HG02588 (cell line): ENCODE data around the gene FHIT.

ENCODE experiments used
- ATAC-seq: cut with Tn5 transposase; IDR thresholded peaks from one replicate; pipeline ENCODE4 v1.9.1; 2021; ENCODE audit warnings: mild to moderate bottlenecking, moderate library complexity; ENCODE audit not compliant: unreplicated experiment

The FHIT gene

DNA sequence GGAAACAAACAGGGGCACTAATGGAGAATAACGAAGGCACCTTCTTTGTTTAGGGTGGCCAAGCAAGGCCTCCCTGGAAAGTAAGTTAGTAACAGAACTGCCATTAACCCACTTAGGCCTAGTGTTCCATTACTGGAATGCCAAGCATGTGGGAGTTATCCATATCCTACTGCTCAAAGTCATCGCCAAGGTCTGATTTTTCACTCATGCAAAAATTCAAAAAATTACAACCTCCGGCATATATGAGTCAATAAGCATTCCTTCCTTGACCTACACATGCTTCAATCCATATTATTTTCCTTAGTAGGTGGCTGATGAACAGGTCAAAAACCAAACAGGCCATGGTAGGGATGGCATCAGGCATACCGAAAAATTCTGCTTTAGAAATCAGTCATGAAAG, 1097.2 kb downstream of the FHIT start:
- ATAC-seq, result no peak

- ATAC-seq, result no peak
Measured at GRCh38 chr3:60153221-60153999, 1097.8 kb downstream of the FHIT start.

- ATAC-seq, result no peak
Measured at GRCh38 chr3:60149501-60149900, 1101.8 kb downstream of the FHIT start.

GRCh38 chr3:60147249-60147950, 1103.9 kb downstream of the FHIT start:
- no peak for ATAC-seq

DNA sequence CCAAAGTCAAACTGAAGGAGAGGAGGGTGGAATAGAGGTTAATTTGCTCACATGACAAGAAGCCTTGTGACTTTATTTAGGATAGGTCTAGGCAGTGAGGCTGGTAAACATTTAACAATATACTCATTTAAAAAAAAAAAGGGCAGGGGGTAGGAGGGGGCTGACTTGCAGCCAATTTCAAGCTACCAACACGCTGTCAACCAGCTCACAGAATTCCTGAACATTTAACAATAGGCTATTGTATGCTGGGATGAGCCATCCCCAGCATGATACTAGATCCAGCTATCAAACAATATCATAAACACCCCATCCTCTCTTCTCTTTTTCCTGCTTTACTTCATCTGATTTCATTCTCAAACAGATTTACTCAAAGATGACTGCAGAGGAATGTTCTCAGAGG, 1105.1 kb downstream of the FHIT start:
- no peak for ATAC-seq

- no peak for ATAC-seq
Measured at GRCh38 chr3:60144071-60144470, 1107.2 kb downstream of the FHIT start.

- ATAC-seq, result no peak
Measured at GRCh38 chr3:60142009-60142408, 1109.2 kb downstream of the FHIT start.

- no peak for ATAC-seq
Measured at GRCh38 chr3:60140160-60140559, 1111.1 kb downstream of the FHIT start.

GRCh38 chr3:60136601-60137000, 1114.7 kb downstream of the FHIT start:
- ATAC-seq, result no peak

GRCh38 chr3:60135474-60135873, 1115.8 kb downstream of the FHIT start:
- ATAC-seq, result no peak

DNA sequence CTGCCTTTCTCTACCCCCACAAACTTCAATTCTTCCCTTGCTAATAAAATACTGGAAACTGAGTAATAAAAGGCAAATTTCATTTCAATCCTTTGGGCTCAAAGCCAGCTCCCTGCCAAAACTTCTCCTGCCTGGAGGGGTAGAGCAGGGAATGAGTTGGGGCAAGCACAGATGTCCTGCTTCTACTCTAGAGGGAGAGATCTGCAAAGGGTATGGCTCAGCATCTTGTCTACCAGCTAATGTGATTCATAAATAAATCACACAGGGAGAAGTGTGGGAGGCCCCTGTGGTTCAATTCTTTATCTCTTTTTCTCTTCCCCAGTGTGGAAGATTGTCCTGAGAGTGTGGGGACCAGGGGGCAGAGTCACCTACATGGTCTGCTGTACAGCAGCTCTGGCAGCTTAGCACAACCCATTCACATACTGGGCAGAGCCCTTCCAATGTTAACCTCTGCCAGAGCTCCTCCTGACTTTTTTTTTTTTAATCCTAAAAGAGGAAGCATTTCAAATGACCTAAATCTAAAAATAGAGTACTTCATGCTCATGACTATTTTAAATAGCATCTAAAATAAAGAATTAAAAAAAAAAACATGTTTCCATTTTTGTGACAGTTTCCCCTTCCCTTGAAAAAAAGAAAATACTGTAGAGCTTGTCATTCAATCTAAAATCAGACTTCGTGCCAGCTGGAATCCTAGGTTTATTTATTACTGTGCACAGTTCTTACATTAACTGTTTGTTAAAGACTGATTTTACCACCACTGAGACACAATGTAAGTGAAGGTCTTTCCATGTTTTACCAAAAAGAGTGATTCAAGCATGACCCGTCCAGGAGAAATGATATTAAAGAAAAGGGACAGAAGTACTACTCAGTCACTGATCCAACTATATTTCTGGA, 1117.7 kb downstream of the FHIT start:
- no peak for ATAC-seq

GRCh38 chr3:60131618-60132017, 1119.6 kb downstream of the FHIT start:
- no peak for ATAC-seq

- ATAC-seq, result no peak
Measured at GRCh38 chr3:60126511-60127304, 1124.5 kb downstream of the FHIT start.

GRCh38 chr3:60125686-60126085, 1125.6 kb downstream of the FHIT start:
- no peak for ATAC-seq

GRCh38 chr3:60120245-60120644, 1131.0 kb downstream of the FHIT start:
- ATAC-seq, result no peak

DNA sequence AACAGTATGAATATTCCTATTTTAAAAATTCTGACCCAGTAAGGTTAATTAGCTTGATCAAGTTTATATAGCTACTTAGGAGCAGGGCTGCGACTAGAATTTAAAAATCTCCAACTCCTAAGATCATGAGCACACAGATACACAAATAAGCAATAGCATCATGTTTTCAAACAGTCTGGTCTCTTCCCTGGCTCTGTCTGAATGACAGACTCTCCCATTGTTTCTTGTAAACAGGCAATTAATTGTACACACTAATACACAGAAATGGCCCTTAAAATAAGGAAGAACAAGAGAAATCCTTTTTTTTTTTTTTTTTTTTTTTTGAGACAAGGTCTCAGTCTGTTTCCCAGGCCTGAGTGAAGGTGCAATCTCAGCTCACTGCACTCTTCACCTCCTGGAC, 1137.1 kb downstream of the FHIT start:
- no peak for ATAC-seq

GRCh38 chr3:60107275-60107674, 1144.0 kb downstream of the FHIT start:
- no peak for ATAC-seq

GRCh38 chr3:60102154-60102553, 1149.1 kb downstream of the FHIT start:
- no peak for ATAC-seq

- ATAC-seq, result no peak
Measured at GRCh38 chr3:60101621-60102020, 1149.6 kb downstream of the FHIT start.

DNA sequence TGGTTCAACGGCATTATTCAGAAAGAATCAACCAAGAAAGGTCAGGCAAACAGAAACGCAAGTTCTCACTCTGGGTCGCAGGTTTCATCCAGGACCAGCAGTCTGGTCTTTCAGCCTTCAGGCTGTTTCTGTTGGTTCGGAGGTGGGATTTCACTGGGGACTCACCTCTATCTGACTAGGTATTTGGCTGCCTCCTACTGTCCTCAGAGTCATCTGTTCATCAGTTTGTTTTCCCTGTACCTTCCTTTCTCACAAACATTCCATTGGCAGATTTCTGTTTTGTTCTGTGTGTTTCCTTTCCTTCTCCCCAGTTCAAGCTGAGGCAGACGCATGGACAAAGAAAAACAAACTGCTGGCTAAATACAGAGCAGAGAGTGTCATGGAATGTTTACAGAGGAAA, 1154.8 kb downstream of the FHIT start:
- no peak for ATAC-seq

- no peak for ATAC-seq
Measured at GRCh38 chr3:60095930-60096329, 1155.3 kb downstream of the FHIT start.
